NB4 (cell line): ENCODE data around the gene SAPCD2.

Experiments used
- CTCF ChIP-seq: IDR thresholded peaks from one replicate; pipeline ENCODE4 v1.5.1; 2012; ENCODE audit warnings: low read depth, low read length
- POLR2A ChIP-seq: IDR thresholded peaks from 2 replicates; pipeline ENCODE4 v1.6.1; 2011; ENCODE audit warnings: mild to moderate bottlenecking; ENCODE audit not compliant: insufficient read length; ENCODE audit errors: extremely low read depth

DNA sequence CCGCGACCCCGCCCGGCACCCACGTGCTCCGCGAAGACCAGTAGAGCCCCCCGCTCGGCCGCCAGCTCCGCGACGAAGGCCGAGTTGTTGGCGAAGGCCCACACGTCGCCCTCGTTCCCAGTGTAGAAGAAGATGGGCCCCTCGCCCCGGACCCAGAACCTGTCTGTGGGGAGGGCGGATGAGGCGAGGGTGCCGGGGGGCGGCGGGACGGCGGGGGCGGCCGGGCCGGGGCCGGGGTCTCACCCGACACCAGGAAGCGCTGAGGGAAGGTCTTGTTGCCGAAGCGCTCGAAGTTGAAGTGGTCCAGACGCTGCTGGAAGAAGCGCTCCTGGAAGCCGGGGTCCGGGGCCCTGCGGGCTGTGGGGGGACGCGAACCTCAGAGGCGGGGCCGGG, 43.9 kb upstream of the SAPCD2 start:
- no peak for TF ChIP-seq CTCF
- no peak for TF ChIP-seq POLR2A
